HepG2 (cell line): ENCODE measurements around the gene LRRC45. TPM values are rescaled to one million over a fixed set of nuclear protein-coding genes. Genes with fewer than 3 reads are reported as not detected.

Source experiments
- AKAP8 ChIP-seq: sonication (generic); formaldehyde crosslinking; IDR thresholded peaks from 2 replicates; pipeline ENCODE4 v1.5.1; 2020; ENCODE audit warnings: mild to moderate bottlenecking, missing genetic modification reagents
- ATF1 ChIP-seq: IDR thresholded peaks from 2 replicates; pipeline ENCODE4 v1.6.1; 2016; ENCODE audit warnings: mild to moderate bottlenecking, control low read depth
- JUN ChIP-seq: sonication (generic); formaldehyde crosslinking; IDR thresholded peaks from 2 replicates; pipeline ENCODE4 v1.4.0; 2020; ENCODE audit warnings: mild to moderate bottlenecking, missing genetic modification reagents
- KDM5A ChIP-seq: fragments of 200-600 bp; sonication (generic); IDR thresholded peaks from 2 replicates; pipeline ENCODE4 v1.7.0; 2018; ENCODE audit warnings: antibody characterized with exemption, mild to moderate bottlenecking, low read length, borderline replicate concordance
- REPIN1 ChIP-seq: sonication (generic); formaldehyde crosslinking; IDR thresholded peaks from 2 replicates; pipeline ENCODE4 v1.8.0; 2022; ENCODE audit warnings: missing genetic modification reagents, low read depth, mild to moderate bottlenecking, borderline replicate concordance
- SATB2 ChIP-seq: sonication (generic); formaldehyde crosslinking; IDR thresholded peaks from 2 replicates; pipeline ENCODE4 v1.5.0; 2020; ENCODE audit warnings: missing genetic modification reagents
- SNAI1 ChIP-seq: sonication (generic); formaldehyde crosslinking; IDR thresholded peaks from 2 replicates; pipeline ENCODE4 v1.5.0; 2020; ENCODE audit warnings: mild to moderate bottlenecking, missing genetic modification reagents, borderline replicate concordance
- SOX5 ChIP-seq: IDR thresholded peaks from 2 replicates; pipeline ENCODE4 v1.6.1; 2016; ENCODE audit warnings: borderline replicate concordance
- ZFX ChIP-seq: sonication (generic); formaldehyde crosslinking; IDR thresholded peaks from 2 replicates; pipeline ENCODE4 v1.4.0; 2020; ENCODE audit warnings: mild to moderate bottlenecking, low read depth, missing genetic modification reagents, moderate library complexity
- ZNF160 ChIP-seq: sonication (generic); formaldehyde crosslinking; IDR thresholded peaks from 2 replicates; pipeline ENCODE4 v1.8.0; 2022; ENCODE audit warnings: mild to moderate bottlenecking, inconsistent platforms, missing genetic modification reagents
- ZNF180 ChIP-seq: sonication (generic); formaldehyde crosslinking; IDR thresholded peaks from 2 replicates; pipeline ENCODE4 v1.4.0; 2020; ENCODE audit warnings: low read depth, missing genetic modification reagents, borderline replicate concordance
- ZNF431 ChIP-seq: sonication (generic); formaldehyde crosslinking; IDR thresholded peaks from 2 replicates; pipeline ENCODE4 v1.9.0; 2022; ENCODE audit warnings: missing genetic modification reagents, low read depth, mild to moderate bottlenecking, borderline replicate concordance
- ZNF883 ChIP-seq: sonication (generic); formaldehyde crosslinking; IDR thresholded peaks from 2 replicates; pipeline ENCODE4 v1.5.1; 2020; ENCODE audit warnings: mild to moderate bottlenecking, missing genetic modification reagents; ENCODE audit errors: not compliant biosample characterization
- ZSCAN22 ChIP-seq: sonication (generic); formaldehyde crosslinking; IDR thresholded peaks from 2 replicates; pipeline ENCODE4 v1.4.0; 2020; ENCODE audit warnings: mild to moderate bottlenecking, missing genetic modification reagents
- polyA plus RNA-seq, 8 experiments: library from polyadenylated mRNA; depleted of rRNA in 3 of 8; stranded (reverse) in 7 of 8; unstranded in 1 of 8; fragments of >200 nt; fragmentation: Illumina TruSeq in 4 of 8; extraction: Trizol in 4 of 8; gene quantifications; 2 replicates each; pipeline versions ENCODE4 v1.2.1 to v1.2.3, GENCODE V29; 2011 to 2016; ENCODE audit warnings: low read depth in 4 of 8, missing spikeins in 1 of 8, mixed read lengths in 1 of 8; ENCODE audit not compliant: insufficient read depth in 1 of 8
- total RNA-seq, 5 experiments: library from RNA; depleted of rRNA; stranded (reverse); fragments of >200 nt; fragmentation: Illumina TruSeq; extraction: Trizol; gene quantifications; 2 replicates each; pipeline ENCODE4 v1.2.3, GENCODE V29; 2016; ENCODE audit warnings: low read depth in 1 of 5
- TF ChIP-seq, protein P1 (sequence below): sonication (generic); formaldehyde crosslinking; IDR thresholded peaks from 2 replicates; pipeline ENCODE4 v1.4.0; 2020; ENCODE audit warnings: missing genetic modification reagents
- TF ChIP-seq, protein P2 (sequence below): sonication (generic); formaldehyde crosslinking; IDR thresholded peaks from 2 replicates; pipeline ENCODE4 v1.4.0; 2020; ENCODE audit warnings: missing genetic modification reagents, mild to moderate bottlenecking, borderline replicate concordance
- TF ChIP-seq, protein P3 (sequence below): sonication (generic); formaldehyde crosslinking; IDR thresholded peaks from 2 replicates; pipeline ENCODE4 v1.8.0; 2022; ENCODE audit warnings: mild to moderate bottlenecking, missing genetic modification reagents, borderline replicate concordance
- TF ChIP-seq, protein P4 (sequence below): sonication (generic); formaldehyde crosslinking; IDR thresholded peaks from 2 replicates; pipeline ENCODE4 v1.4.0; 2020; ENCODE audit warnings: missing genetic modification reagents
- TF ChIP-seq, protein P5 (sequence below): IDR thresholded peaks from 2 replicates; pipeline ENCODE4 v1.6.1; 2018; ENCODE audit warnings: missing genetic modification reagents
- TF ChIP-seq, protein P6 (sequence below): sonication (generic); formaldehyde crosslinking; IDR thresholded peaks from 2 replicates; pipeline ENCODE4 v1.8.0; 2022; ENCODE audit warnings: mild to moderate bottlenecking, missing genetic modification reagents, moderate library complexity
- TF ChIP-seq, protein P7 (sequence below): sonication (generic); formaldehyde crosslinking; IDR thresholded peaks from 2 replicates; pipeline ENCODE4 v1.8.1; 2023; ENCODE audit warnings: missing genetic modification reagents, mild to moderate bottlenecking, borderline replicate concordance

Gene LRRC45
- total and polyA plus RNA-seq, 2 of the 13 experiments (the other 11 are each of a cell fraction or from before 2014, with no cell fraction given), result 11.6 to 48.1 TPM

DNA sequence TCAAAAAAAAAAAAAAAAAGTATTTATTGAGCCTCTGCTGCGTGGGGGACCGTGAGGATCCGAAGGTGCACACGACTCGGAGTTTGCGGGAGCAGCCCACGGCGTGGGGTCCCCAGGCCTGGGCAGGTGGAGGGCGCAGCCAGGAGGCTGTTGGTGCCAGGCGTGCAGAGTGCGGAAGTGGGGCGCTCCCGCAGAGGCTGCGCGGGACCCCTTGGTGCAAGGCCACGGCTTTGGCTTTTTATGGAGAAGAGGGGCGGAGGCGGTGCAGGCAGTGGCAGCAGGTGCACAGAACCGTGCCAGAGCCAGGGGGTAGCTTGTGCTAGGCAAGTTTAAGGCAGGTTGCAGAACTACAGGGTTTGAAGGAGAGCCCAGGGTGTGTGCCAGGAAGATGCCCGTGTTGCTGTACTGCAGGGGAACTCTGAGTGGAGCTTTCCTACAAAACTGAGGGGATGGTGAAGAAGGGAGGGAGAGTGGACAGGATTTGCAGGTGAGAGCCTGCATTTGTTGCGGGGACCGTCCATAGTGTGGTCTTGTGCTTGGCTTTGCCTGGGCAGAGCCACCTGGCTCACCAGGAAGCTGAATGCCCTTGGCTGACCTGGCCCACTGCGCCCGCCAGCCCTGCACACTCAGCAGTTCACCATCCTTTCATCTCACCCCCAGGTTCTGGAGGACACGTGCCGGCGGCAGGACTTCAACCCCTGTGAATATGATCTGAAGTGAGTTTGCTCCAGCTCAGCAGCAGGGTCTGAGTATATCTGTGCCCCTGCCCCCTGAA lies 44.4 kb upstream of the LRRC45 start (continued):
- TF ChIP-seq, protein P1, sequence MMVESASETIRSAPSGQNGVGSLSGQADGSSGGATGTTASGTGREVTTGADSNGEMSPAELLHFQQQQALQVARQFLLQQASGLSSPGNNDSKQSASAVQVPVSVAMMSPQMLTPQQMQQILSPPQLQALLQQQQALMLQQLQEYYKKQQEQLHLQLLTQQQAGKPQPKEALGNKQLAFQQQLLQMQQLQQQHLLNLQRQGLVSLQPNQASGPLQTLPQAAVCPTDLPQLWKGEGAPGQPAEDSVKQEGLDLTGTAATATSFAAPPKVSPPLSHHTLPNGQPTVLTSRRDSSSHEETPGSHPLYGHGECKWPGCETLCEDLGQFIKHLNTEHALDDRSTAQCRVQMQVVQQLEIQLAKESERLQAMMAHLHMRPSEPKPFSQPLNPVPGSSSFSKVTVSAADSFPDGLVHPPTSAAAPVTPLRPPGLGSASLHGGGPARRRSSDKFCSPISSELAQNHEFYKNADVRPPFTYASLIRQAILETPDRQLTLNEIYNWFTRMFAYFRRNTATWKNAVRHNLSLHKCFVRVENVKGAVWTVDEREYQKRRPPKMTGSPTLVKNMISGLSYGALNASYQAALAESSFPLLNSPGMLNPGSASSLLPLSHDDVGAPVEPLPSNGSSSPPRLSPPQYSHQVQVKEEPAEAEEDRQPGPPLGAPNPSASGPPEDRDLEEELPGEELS, result no peak
- no peak for TF ChIP-seq SNAI1
- no peak for TF ChIP-seq REPIN1
- 0 out of 2 replicates have a peak, but pooled peaks have one; percentile 40 for TF ChIP-seq AKAP8 (CRISPR knock-in tag)
- peak; percentile 36; the same call in 1 of the 2 replicates for TF ChIP-seq ZFX (CRISPR knock-in tag)
- TF ChIP-seq, protein P2, sequence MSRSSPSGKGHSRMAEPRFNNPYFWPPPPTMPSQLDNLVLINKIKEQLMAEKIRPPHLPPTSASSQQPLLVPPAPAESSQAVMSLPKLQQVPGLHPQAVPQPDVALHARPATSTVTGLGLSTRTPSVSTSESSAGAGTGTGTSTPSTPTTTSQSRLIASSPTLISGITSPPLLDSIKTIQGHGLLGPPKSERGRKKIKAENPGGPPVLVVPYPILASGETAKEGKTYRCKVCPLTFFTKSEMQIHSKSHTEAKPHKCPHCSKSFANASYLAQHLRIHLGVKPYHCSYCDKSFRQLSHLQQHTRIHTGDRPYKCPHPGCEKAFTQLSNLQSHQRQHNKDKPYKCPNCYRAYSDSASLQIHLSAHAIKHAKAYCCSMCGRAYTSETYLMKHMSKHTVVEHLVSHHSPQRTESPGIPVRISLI (CRISPR knock-in tag), result no peak
- TF ChIP-seq SOX5 (CRISPR knock-in tag), result no peak
- TF ChIP-seq, protein P3, sequence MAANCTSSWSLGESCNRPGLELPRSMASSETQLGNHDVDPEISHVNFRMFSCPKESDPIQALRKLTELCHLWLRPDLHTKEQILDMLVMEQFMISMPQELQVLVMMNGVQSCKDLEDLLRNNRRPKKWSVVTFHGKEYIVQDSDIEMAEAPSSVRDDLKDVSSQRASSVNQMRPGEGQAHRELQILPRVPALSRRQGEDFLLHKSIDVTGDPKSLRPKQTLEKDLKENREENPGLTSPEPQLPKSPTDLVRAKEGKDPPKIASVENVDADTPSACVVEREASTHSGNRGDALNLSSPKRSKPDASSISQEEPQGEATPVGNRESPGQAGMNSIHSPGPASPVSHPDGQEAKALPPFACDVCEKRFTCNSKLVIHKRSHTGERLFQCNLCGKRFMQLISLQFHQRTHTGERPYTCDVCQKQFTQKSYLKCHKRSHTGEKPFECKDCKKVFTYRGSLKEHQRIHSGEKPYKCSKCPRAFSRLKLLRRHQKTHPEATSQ (CRISPR knock-in tag), result no peak
- TF ChIP-seq ATF1 (CRISPR knock-in tag), result no peak
- TF ChIP-seq, protein P4, sequence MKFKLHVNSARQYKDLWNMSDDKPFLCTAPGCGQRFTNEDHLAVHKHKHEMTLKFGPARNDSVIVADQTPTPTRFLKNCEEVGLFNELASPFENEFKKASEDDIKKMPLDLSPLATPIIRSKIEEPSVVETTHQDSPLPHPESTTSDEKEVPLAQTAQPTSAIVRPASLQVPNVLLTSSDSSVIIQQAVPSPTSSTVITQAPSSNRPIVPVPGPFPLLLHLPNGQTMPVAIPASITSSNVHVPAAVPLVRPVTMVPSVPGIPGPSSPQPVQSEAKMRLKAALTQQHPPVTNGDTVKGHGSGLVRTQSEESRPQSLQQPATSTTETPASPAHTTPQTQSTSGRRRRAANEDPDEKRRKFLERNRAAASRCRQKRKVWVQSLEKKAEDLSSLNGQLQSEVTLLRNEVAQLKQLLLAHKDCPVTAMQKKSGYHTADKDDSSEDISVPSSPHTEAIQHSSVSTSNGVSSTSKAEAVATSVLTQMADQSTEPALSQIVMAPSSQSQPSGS (CRISPR knock-in tag), result no peak
- no peak for TF ChIP-seq SATB2 (CRISPR knock-in tag)
- no peak for TF ChIP-seq ZNF180 (CRISPR knock-in tag)
- no peak for TF ChIP-seq ZNF160 (CRISPR knock-in tag)
- TF ChIP-seq ZNF883 (CRISPR knock-in tag), result no peak
- TF ChIP-seq ZNF431 (CRISPR knock-in tag), result no peak
- no peak for TF ChIP-seq ZSCAN22 (CRISPR knock-in tag)
- TF ChIP-seq, protein P5, sequence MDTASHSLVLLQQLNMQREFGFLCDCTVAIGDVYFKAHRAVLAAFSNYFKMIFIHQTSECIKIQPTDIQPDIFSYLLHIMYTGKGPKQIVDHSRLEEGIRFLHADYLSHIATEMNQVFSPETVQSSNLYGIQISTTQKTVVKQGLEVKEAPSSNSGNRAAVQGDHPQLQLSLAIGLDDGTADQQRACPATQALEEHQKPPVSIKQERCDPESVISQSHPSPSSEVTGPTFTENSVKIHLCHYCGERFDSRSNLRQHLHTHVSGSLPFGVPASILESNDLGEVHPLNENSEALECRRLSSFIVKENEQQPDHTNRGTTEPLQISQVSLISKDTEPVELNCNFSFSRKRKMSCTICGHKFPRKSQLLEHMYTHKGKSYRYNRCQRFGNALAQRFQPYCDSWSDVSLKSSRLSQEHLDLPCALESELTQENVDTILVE (CRISPR knock-in tag), result no peak
- TF ChIP-seq, protein P6, sequence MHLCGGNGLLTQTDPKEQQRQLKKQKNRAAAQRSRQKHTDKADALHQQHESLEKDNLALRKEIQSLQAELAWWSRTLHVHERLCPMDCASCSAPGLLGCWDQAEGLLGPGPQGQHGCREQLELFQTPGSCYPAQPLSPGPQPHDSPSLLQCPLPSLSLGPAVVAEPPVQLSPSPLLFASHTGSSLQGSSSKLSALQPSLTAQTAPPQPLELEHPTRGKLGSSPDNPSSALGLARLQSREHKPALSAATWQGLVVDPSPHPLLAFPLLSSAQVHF (CRISPR knock-in tag), result no peak
- TF ChIP-seq, protein P7, sequence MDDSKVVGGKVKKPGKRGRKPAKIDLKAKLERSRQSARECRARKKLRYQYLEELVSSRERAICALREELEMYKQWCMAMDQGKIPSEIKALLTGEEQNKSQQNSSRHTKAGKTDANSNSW (CRISPR knock-in tag), result peak; percentile 34; the same call in 1 of the 2 replicates
- no peak for TF ChIP-seq KDM5A
- no peak for TF ChIP-seq JUN (CRISPR knock-in tag)
